ENCODE results near the gene ATP2B2. TPM values are rescaled to one million over a fixed set of nuclear protein-coding genes. Genes with fewer than 3 reads are reported as not detected.
"Not testable (repeated sequence)": the region's sequence is repeated elsewhere in the genome, so short reads cannot be mapped to it uniquely, and the experiment has no call there.

ATP2B2 gene
- total RNA-seq, 1 experiment from 2014 or later, result not detected

DNA sequence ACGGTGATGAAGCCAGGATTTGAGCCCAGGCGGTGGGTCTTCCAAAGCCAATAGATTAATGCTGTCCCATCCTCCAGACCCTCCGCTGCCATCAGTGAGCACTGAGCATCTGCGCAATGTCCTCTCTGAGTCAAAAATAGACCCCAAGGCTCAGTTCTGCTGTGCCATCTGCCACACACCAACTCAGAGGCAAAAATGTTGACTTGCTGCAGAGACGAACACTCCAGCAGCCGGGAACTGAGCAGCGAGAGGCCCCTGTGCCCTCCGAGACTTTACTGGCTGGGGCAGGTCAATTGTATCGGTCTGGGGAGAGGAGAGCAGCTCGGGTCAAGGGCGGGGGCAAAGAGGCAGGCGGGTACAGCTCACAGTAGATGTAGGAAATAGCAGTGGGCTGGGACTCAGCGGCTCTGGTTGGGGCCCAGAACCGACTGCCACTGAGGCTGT lies 41.5 kb upstream of the ATP2B2 start:
- BruUV-seq (replicated peaks), result no TSS peak
- Mint-ChIP-seq H3K4me3 (ENCODE audit: low read depth, unreplicated experiment) (no peak overlapping the region), H3K27me3 (ENCODE audit: unreplicated experiment) (peaks cover 86% of the 10 kb centered on the region), H3K4me1 (ENCODE audit: low read depth, unreplicated experiment) (no peaks in the 10 kb centered on the region), H3K27ac (ENCODE audit: unreplicated experiment) (no peak overlapping the region), H3K9me3 (ENCODE audit: low read depth, unreplicated experiment) (peaks cover 6% of the 10 kb centered on the region), H3K36me3 (ENCODE audit: insufficient read depth, unreplicated experiment) (no peaks in the 10 kb centered on the region)
- TF ChIP-seq, protein P1, sequence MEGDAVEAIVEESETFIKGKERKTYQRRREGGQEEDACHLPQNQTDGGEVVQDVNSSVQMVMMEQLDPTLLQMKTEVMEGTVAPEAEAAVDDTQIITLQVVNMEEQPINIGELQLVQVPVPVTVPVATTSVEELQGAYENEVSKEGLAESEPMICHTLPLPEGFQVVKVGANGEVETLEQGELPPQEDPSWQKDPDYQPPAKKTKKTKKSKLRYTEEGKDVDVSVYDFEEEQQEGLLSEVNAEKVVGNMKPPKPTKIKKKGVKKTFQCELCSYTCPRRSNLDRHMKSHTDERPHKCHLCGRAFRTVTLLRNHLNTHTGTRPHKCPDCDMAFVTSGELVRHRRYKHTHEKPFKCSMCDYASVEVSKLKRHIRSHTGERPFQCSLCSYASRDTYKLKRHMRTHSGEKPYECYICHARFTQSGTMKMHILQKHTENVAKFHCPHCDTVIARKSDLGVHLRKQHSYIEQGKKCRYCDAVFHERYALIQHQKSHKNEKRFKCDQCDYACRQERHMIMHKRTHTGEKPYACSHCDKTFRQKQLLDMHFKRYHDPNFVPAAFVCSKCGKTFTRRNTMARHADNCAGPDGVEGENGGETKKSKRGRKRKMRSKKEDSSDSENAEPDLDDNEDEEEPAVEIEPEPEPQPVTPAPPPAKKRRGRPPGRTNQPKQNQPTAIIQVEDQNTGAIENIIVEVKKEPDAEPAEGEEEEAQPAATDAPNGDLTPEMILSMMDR (IDR thresholded peaks at IDR 0.05; ENCODE audit: unreplicated experiment), result no peak
- DNase-seq, result no peak
- CTCF ChIA-PET, result no interaction called here
- intact Hi-C loops (cut with micrococcal nuclease; ENCODE audit: unreplicated experiment), result no loop called here

GRCh38 chr3:10546181-10546624 lies 40.8 kb upstream of the ATP2B2 start:
- H3K36me3 Mint-ChIP-seq (ENCODE audit: insufficient read depth, unreplicated experiment), result no peaks in the 10 kb centered on the region
- H3K27ac Mint-ChIP-seq (ENCODE audit: unreplicated experiment), result no peak overlapping the region
- H3K27me3 Mint-ChIP-seq (ENCODE audit: unreplicated experiment), result peaks cover 90% of the 10 kb centered on the region
- TF ChIP-seq, protein P1 (IDR thresholded peaks at IDR 0.05; ENCODE audit: unreplicated experiment), result no peak
- intact Hi-C loops (cut with micrococcal nuclease; ENCODE audit: unreplicated experiment), result no loop called here
- H3K9me3 Mint-ChIP-seq (ENCODE audit: low read depth, unreplicated experiment), result peaks cover 7% of the 10 kb centered on the region
- H3K4me1 Mint-ChIP-seq (ENCODE audit: low read depth, unreplicated experiment), result no peaks in the 10 kb centered on the region
- H3K4me3 Mint-ChIP-seq (ENCODE audit: low read depth, unreplicated experiment), result no peak overlapping the region
- CTCF ChIA-PET, result no interaction called here
- no TSS peak for BruUV-seq (replicated peaks)
- DNase-seq, result no peak

- Mint-ChIP-seq H3K27ac (ENCODE audit: unreplicated experiment) (no peak overlapping the region), H3K27me3 (ENCODE audit: unreplicated experiment) (peaks cover 79% of the 10 kb centered on the region), H3K36me3 (ENCODE audit: insufficient read depth, unreplicated experiment) (no peaks in the 10 kb centered on the region), H3K4me3 (ENCODE audit: low read depth, unreplicated experiment) (no peak overlapping the region), H3K9me3 (ENCODE audit: low read depth, unreplicated experiment) (peaks cover 7% of the 10 kb centered on the region), H3K4me1 (ENCODE audit: low read depth, unreplicated experiment) (no peaks in the 10 kb centered on the region)
- BruUV-seq (replicated peaks), result no TSS peak
- CTCF ChIA-PET, result no interaction called here
- DNase-seq, result no peak
- TF ChIP-seq, protein P1 (IDR thresholded peaks at IDR 0.05; ENCODE audit: unreplicated experiment), result no peak
- intact Hi-C loops (cut with micrococcal nuclease; ENCODE audit: unreplicated experiment), result no loop called here
Observed at GRCh38 chr3:10542518-10542917, 37.1 kb upstream of the ATP2B2 start.

GRCh38 chr3:10540347-10540746 lies 35.0 kb upstream of the ATP2B2 start:
- H3K27ac Mint-ChIP-seq (ENCODE audit: unreplicated experiment); intact Hi-C loops (cut with micrococcal nuclease; ENCODE audit: unreplicated experiment); BruUV-seq (replicated peaks): not testable (repeated sequence)

GRCh38 chr3:10534066-10534465 lies 28.7 kb upstream of the ATP2B2 start:
- no peaks in the 10 kb centered on the region for H3K4me1 Mint-ChIP-seq (ENCODE audit: low read depth, unreplicated experiment)
- no peak for DNase-seq
- intact Hi-C loops (cut with micrococcal nuclease; ENCODE audit: unreplicated experiment), result no loop called here
- no peak overlapping the region for H3K4me3 Mint-ChIP-seq (ENCODE audit: low read depth, unreplicated experiment)
- peaks cover 87% of the 10 kb centered on the region for H3K27me3 Mint-ChIP-seq (ENCODE audit: unreplicated experiment)
- no peaks in the 10 kb centered on the region for H3K9me3 Mint-ChIP-seq (ENCODE audit: low read depth, unreplicated experiment)
- CTCF ChIA-PET, result no interaction called here
- TF ChIP-seq, protein P1 (IDR thresholded peaks at IDR 0.05; ENCODE audit: unreplicated experiment), result no peak
- no TSS peak for BruUV-seq (replicated peaks)
- H3K36me3 Mint-ChIP-seq (ENCODE audit: insufficient read depth, unreplicated experiment), result no peaks in the 10 kb centered on the region
- H3K27ac Mint-ChIP-seq (ENCODE audit: unreplicated experiment), result no peak overlapping the region

More at GRCh38 chr3:10540347-10540746, 35.0 kb upstream of the ATP2B2 start:
- H3K9me3 Mint-ChIP-seq (ENCODE audit: low read depth, unreplicated experiment); CTCF ChIA-PET; H3K4me3 Mint-ChIP-seq (ENCODE audit: low read depth, unreplicated experiment); DNase-seq; H3K36me3 Mint-ChIP-seq (ENCODE audit: insufficient read depth, unreplicated experiment); H3K4me1 Mint-ChIP-seq (ENCODE audit: low read depth, unreplicated experiment): not testable (repeated sequence)
- peaks cover 79% of the 10 kb centered on the region for H3K27me3 Mint-ChIP-seq (ENCODE audit: unreplicated experiment)
